Breast epithelium (tissue), 4 donors: ENCODE measurements around the gene BBS9. TPM values are rescaled to one million over a fixed set of nuclear protein-coding genes. Genes with fewer than 3 reads are reported as not detected.
"Not testable (repeated sequence)": the region's sequence is repeated elsewhere in the genome, so short reads cannot be mapped to it uniquely, and the experiment has no call there.

Experiments
- DNase-seq, 2 donors: peaks; one replicate each; pipeline ENCODE4 v3.0.0-alpha.2; 2019; ENCODE audit warnings: low spot score in 2 of 2
- H3K27ac ChIP-seq, 2 donors: fragments of 200-600 bp; sonication (generic) in 1 of 2; one replicate each; pipeline ENCODE4 v1.5.1; 2016 to 2019; ENCODE audit warnings: mild to moderate bottlenecking in 1 of 2
- H3K27me3 ChIP-seq, 2 donors: fragments of 200-600 bp; sonication (generic) in 1 of 2; one replicate each; pipeline versions ENCODE4 v1.5.1 to v1.6.0; 2017 to 2019; ENCODE audit warnings: control low read depth in 1 of 2, mild to moderate bottlenecking in 1 of 2
- H3K36me3 ChIP-seq: fragments of 200-600 bp; one replicate; pipeline ENCODE4 v1.5.1; 2019
- H3K4me1 ChIP-seq, 2 donors: fragments of 200-600 bp; sonication (generic); one replicate each; pipeline ENCODE4 v1.5.1; 2016 to 2019; ENCODE audit warnings: control low read depth in 1 of 2
- H3K4me3 ChIP-seq, 3 donors: fragments of 200-600 bp; sonication (generic); 1 replicate in 2 of 3; 2 replicates in 1 of 3; pipeline ENCODE4 v1.5.1; 2016 to 2019; ENCODE audit warnings: mild to moderate bottlenecking in 3 of 3, moderate library complexity in 2 of 3
- H3K9me3 ChIP-seq, 2 donors: fragments of 200-600 bp; sonication (generic) in 1 of 2; one replicate each; pipeline ENCODE4 v1.5.1; 2016 to 2019; ENCODE audit warnings: control low read depth in 1 of 2
- POLR2A ChIP-seq: fragments of 450-650 bp; IDR thresholded peaks from one replicate; pipeline ENCODE4 v1.6.1; 2016; ENCODE audit warnings: antibody characterized with exemption, mild to moderate bottlenecking, moderate library complexity
- POLR2AphosphoS5 ChIP-seq, 3 donors: sonication (generic); formaldehyde crosslinking; IDR thresholded peaks; one replicate each; pipeline ENCODE4 v1.6.1; 2017; ENCODE audit warnings: antibody characterized with exemption in 3 of 3
- intact Hi-C: fragments of 100-400 bp; cut with DNase I; formaldehyde crosslinking; loops from one replicate; pipeline ENCODE4 v1.15.1; 2023; ENCODE audit warnings: low total_unique reads
- total RNA-seq, 3 donors: library from RNA; depleted of rRNA; stranded (reverse); fragments of >200 nt; gene quantifications; one replicate each; pipeline ENCODE4 v1.1.0, GENCODE V29; 2016
- TF ChIP-seq, protein P1 (sequence below), 3 donors: fragments of 450-650 bp; IDR thresholded peaks; one replicate each; pipeline ENCODE4 v1.5.1; 2016 to 2017; ENCODE audit warnings: antibody characterized with exemption in 3 of 3, mild to moderate bottlenecking in 3 of 3, moderate library complexity in 3 of 3

Gene BBS9
- total RNA-seq, 3 donors from 2014 or later, result 27.4 to 49.5 (median 43.6) TPM

DNA sequence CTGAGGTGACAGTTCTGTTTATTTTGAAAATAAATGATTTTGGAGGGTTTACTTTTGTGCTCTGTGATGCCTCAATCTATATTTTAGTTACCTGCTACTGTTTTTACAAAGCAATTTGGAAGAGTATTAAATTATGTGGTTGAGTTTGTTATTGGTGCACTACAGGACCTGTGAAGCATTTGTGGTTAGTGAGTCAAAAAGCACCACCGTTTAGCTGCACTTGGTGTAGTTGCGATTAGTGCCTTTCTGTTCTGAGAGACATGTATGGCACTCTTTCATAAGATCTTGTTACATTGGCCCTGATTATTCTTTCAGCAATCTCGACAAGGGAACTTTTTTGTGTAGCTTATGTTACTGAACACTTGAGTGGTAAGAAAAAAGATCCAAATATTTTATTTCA, 132.2 kb downstream of the BBS9 start:
- intact Hi-C loops, result no loop called here
- H3K4me1 ChIP-seq, result no peaks in the 10 kb centered on the region
- TF ChIP-seq POLR2AphosphoS5 (IDR thresholded peaks at IDR 0.05) (no peak), POLR2A (no peak)
- TF ChIP-seq, protein P1, sequence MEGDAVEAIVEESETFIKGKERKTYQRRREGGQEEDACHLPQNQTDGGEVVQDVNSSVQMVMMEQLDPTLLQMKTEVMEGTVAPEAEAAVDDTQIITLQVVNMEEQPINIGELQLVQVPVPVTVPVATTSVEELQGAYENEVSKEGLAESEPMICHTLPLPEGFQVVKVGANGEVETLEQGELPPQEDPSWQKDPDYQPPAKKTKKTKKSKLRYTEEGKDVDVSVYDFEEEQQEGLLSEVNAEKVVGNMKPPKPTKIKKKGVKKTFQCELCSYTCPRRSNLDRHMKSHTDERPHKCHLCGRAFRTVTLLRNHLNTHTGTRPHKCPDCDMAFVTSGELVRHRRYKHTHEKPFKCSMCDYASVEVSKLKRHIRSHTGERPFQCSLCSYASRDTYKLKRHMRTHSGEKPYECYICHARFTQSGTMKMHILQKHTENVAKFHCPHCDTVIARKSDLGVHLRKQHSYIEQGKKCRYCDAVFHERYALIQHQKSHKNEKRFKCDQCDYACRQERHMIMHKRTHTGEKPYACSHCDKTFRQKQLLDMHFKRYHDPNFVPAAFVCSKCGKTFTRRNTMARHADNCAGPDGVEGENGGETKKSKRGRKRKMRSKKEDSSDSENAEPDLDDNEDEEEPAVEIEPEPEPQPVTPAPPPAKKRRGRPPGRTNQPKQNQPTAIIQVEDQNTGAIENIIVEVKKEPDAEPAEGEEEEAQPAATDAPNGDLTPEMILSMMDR (IDR thresholded peaks at IDR 0.05), result no peak
- no peaks in the 10 kb centered on the region for H3K27me3 ChIP-seq
- no peak overlapping the region for H3K27ac ChIP-seq
- no peak overlapping the region for H3K4me3 ChIP-seq
- no peaks in the 10 kb centered on the region for H3K9me3 ChIP-seq
- DNase-seq, result no peak
- no peaks in the 10 kb centered on the region for H3K36me3 ChIP-seq

DNA sequence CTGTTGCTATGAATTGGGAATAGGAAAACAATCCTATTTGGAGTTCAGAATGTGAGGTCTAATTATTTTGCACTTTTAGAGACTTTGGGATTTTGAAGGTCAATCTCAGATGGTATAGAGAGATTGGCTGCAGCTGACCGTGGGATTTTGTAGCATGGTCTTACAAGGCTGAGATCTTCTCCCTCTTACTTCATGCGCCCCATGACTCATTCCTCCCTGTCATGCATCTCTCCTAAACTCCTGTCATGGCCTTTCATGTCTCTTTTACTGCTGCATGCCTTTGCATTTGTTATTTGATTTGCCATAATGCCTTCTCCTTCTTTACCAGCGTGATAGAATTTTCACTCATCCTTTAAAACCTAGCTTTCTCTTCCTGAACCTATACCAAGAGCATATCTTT, 133.1 kb downstream of the BBS9 start:
- TF ChIP-seq POLR2A (no peak), POLR2AphosphoS5 (IDR thresholded peaks at IDR 0.05) (no peak)
- TF ChIP-seq, protein P1 (IDR thresholded peaks at IDR 0.05), result no peak
- DNase-seq, result no peak
- H3K27me3 ChIP-seq, result no peaks in the 10 kb centered on the region
- no peak overlapping the region for H3K27ac ChIP-seq
- H3K4me1 ChIP-seq, result no peaks in the 10 kb centered on the region
- intact Hi-C loops, result no loop called here
- H3K9me3 ChIP-seq, result no peaks in the 10 kb centered on the region
- no peaks in the 10 kb centered on the region for H3K36me3 ChIP-seq
- H3K4me3 ChIP-seq, result no peak overlapping the region

DNA sequence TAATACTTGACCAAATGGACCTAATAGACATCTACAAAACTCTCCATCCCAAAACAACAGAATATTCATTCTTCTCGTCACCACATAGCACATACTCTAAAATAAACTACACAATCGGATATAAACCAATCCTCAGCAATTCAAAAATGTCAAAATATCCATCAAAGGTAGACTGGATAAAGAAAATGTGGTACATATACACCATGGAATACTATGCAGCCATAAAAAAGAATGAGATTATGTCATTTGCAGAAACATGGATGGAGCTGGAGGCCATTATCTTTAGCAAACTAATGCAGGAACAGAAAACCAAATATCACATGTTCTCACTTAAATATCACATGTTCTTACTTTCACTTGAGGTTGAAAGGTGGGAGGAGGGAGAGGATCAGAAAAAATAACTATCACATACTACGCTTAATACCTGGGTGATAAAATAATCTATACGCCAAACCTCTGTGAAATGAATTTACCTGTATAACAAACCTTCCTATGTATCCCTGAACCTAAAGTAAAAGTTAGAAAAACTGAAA, 142.5 kb downstream of the BBS9 start:
- H3K4me3 ChIP-seq, intact Hi-C loops, H3K4me1 ChIP-seq, H3K27me3 ChIP-seq, H3K9me3 ChIP-seq, DNase-seq, H3K27ac ChIP-seq, H3K36me3 ChIP-seq: not testable (repeated sequence)

DNA sequence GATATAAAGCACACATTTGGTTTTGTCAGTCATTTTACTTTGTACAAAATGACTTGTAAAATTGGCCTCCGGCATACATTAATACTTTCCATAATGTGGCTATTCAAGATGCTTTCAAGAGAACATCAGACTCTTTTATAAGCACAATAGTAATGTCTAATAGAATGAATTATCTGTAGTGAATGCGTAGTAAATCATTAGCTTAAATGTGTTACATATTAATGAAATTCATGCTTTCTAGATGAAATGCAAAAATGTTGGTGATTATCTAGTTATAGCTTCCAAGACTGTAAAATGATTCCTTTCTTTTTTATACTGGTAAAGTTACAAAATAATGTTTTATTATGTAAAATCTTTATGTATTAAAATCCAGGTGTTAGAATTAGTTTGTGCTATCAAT, 144.0 kb downstream of the BBS9 start:
- Histone ChIP-seq H3K4me3 (no peak overlapping the region), H3K9me3 (peaks cover 12 to 23% of the 10 kb centered on the region in 2 donors), H3K27ac (no peak overlapping the region), H3K4me1 (no peaks in the 10 kb centered on the region), H3K27me3 (no peaks in the 10 kb centered on the region), H3K36me3 (peaks cover 9% of the 10 kb centered on the region)
- no peak for DNase-seq
- TF ChIP-seq, protein P1 (IDR thresholded peaks at IDR 0.05), result no peak
- no peak for TF ChIP-seq POLR2AphosphoS5 (IDR thresholded peaks at IDR 0.05)
- intact Hi-C loops, result no loop called here

DNA sequence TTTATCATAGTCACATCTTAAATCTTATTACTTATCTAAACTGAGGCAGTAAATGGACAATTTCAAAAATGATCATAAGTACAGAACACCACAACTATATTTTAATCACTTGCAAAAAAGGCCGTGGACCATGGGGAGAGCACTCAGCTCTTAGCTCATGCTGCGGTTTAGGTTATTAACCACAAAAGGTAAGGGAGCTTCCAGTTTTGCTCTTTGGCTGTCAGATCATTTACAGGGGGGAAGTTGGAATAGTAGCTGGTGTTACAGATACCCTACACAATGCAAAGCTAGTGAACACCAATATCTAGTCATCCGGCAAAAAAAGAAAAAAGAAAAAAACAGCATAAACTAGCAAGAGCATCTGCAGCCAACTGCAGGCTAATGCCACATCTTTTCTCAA, 147.0 kb downstream of the BBS9 start:
- peaks cover 9% of the 10 kb centered on the region for H3K36me3 ChIP-seq
- intact Hi-C loops, result no loop called here
- H3K27me3 ChIP-seq, result no peaks in the 10 kb centered on the region
- no peaks in the 10 kb centered on the region for H3K4me1 ChIP-seq
- DNase-seq, result no peak
- no peak for TF ChIP-seq POLR2A
- TF ChIP-seq POLR2AphosphoS5 (IDR thresholded peaks at IDR 0.05), result no peak
- TF ChIP-seq, protein P1 (IDR thresholded peaks at IDR 0.05), result no peak
- H3K4me3 ChIP-seq, result no peak overlapping the region
- no peak overlapping the region for H3K27ac ChIP-seq
- H3K9me3 ChIP-seq, result peaks cover 21 to 36% of the 10 kb centered on the region in 2 donors

DNA sequence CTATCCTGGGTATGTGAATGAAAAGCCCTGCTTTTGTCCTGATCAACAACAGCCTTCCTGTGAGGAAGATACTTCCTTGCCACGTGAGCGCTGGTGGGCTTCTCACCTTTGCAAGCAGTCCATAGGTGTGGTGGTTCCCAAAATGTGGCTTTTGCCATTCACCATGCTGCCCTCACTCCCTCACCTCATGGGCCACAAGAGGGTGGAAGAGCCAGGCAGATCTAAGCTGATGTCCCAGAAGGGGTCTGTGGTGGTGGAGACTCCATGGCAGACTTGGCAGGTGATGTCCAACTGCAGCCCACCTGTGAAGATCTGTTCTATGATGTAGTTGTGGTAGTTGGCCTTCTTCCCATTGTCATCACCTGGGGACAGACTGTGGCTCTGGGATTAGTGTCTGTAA, 147.4 kb downstream of the BBS9 start:
- TF ChIP-seq, protein P1 (IDR thresholded peaks at IDR 0.05), result no peak
- TF ChIP-seq POLR2A (no peak), POLR2AphosphoS5 (IDR thresholded peaks at IDR 0.05) (no peak)
- peaks cover 9% of the 10 kb centered on the region for H3K36me3 ChIP-seq
- no peak overlapping the region for H3K27ac ChIP-seq
- intact Hi-C loops, result no loop called here
- DNase-seq, result no peak
- H3K4me1 ChIP-seq, result no peaks in the 10 kb centered on the region
- no peaks in the 10 kb centered on the region for H3K27me3 ChIP-seq
- H3K9me3 ChIP-seq, result peaks cover 21 to 36% of the 10 kb centered on the region in 2 donors
- H3K4me3 ChIP-seq, result no peak overlapping the region
